Measurements from ENCODE around the gene RGS6. TPM values are rescaled to one million over a fixed set of nuclear protein-coding genes. Genes with fewer than 3 reads are reported as not detected.

RGS6 gene
- total RNA-seq, 1 donor from 2014 or later = not detected

DNA sequence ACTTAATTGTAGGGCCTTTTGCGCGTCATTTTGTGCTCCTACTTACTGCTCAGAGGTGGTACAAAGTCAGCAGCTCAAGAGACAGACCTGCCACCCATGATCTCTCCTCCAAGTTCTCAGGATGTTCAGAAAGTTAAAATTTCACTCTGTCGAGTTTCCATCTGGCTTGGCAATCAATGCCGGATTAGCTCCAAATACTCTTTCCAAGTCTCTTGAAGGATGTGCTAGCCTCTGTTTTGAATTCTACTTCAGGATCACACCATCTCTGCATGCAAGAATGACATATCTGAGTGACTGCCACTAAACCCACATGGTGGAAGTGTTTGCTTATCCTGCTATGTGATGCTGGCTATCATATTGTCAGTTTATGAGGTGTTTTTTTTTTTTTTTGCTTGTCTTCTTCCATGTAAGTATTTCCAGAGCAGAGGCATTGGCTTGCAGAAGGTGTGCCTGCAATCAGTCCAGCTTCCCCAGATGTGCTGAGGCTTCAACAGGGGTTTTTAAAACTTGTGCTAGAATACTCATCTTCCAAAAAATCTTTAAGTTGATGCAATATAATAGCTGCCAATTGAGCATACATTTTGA lies 125.6 kb downstream of the RGS6 start:
- DNase-seq = no peak
- Mint-ChIP-seq H3K4me3 (no peak overlapping the region), H3K4me1 (no peaks in the 10 kb centered on the region), H3K9me3 (no peaks in the 10 kb centered on the region), H3K27me3 (peaks cover 12% of the 10 kb centered on the region), H3K27ac (no peak overlapping the region), H3K36me3 (ENCODE audit: low read depth) (no peaks in the 10 kb centered on the region)
- no peak for ATAC-seq (ENCODE audit: low read depth)
- ChIA-PET POLR2A (no interaction called here), CTCF (no interaction called here)
- TF ChIP-seq, protein P1, sequence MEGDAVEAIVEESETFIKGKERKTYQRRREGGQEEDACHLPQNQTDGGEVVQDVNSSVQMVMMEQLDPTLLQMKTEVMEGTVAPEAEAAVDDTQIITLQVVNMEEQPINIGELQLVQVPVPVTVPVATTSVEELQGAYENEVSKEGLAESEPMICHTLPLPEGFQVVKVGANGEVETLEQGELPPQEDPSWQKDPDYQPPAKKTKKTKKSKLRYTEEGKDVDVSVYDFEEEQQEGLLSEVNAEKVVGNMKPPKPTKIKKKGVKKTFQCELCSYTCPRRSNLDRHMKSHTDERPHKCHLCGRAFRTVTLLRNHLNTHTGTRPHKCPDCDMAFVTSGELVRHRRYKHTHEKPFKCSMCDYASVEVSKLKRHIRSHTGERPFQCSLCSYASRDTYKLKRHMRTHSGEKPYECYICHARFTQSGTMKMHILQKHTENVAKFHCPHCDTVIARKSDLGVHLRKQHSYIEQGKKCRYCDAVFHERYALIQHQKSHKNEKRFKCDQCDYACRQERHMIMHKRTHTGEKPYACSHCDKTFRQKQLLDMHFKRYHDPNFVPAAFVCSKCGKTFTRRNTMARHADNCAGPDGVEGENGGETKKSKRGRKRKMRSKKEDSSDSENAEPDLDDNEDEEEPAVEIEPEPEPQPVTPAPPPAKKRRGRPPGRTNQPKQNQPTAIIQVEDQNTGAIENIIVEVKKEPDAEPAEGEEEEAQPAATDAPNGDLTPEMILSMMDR (IDR thresholded peaks at IDR 0.05) = no peak
- intact Hi-C loops (cut with micrococcal nuclease) = no loop called here

DNA sequence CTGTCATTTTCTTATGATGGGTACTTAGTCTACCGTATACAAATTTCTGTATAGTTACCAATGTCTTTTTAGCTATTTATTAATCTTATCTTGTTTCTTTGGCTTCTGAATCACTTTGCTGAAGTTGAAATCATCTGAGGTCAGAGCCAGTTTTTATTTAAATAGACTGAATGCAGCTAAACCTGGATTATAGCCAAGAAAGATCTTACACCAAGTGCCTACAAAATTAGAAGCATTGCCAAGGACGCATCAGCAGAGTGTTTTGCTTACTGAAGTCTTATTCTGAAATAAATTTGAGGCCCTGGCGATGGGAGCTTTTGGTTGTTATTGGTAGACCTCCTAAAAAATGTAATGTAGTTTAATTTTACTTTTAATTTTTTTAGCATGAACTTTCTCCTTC lies 128.2 kb downstream of the RGS6 start:
- Mint-ChIP-seq H3K36me3 (ENCODE audit: low read depth) (no peaks in the 10 kb centered on the region), H3K4me3 (no peak overlapping the region), H3K4me1 (no peaks in the 10 kb centered on the region), H3K27ac (no peak overlapping the region), H3K27me3 (peaks cover 2% of the 10 kb centered on the region), H3K9me3 (no peaks in the 10 kb centered on the region)
- DNase-seq (no peak), ATAC-seq (ENCODE audit: low read depth) (no peak)
- ChIA-PET POLR2A (no interaction called here), CTCF (no interaction called here)
- TF ChIP-seq, protein P1 (IDR thresholded peaks at IDR 0.05) = no peak
- intact Hi-C loops (cut with micrococcal nuclease) = no loop called here

DNA sequence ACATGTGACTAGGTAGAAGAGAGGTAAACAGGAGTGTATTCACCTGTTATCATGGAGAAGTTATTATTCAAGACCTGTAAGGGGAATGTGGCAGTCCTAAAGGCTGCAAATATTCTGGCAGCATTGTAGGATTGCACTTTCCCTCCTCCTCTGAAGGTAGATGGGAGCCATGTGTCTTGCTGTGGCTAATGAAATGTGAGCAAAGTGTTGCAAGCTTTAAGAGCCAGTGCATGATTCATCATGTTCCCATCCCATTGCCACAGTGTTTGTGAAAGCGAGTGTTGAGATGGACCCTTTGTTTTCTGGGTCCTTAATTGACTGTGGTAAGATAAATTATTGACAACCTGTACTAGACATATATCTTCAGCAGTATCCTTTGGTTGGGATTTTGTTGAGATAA lies 128.7 kb downstream of the RGS6 start:
- Mint-ChIP-seq H3K4me3 (no peak overlapping the region), H3K27ac (no peak overlapping the region), H3K27me3 (peaks cover 2% of the 10 kb centered on the region), H3K9me3 (no peaks in the 10 kb centered on the region), H3K4me1 (no peaks in the 10 kb centered on the region), H3K36me3 (ENCODE audit: low read depth) (no peaks in the 10 kb centered on the region)
- POLR2A ChIA-PET = no interaction called here
- DNase-seq (no peak), ATAC-seq (ENCODE audit: low read depth) (no peak)
- TF ChIP-seq, protein P1 (IDR thresholded peaks at IDR 0.05) = no peak
- CTCF ChIA-PET = no interaction called here
- intact Hi-C loops (cut with micrococcal nuclease) = no loop called here

DNA sequence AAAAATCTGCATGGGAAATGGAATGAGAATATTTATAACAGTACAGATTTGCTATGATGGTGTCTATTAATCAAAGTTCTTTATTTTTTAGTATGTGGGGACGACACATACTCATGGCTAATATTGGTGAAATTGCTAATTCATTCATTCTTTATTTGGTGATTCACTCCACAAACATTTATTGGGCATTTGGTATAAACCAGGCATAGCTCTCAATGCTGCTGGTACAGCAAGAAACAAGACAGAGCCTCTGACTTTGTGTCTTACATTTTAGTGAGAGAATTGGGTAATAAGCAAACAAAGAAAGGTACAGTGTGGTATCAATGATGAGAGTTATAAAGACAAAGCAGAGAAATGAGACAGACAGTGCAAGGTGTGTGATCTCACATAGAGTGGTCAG lies 129.5 kb downstream of the RGS6 start:
- ATAC-seq (ENCODE audit: low read depth) = no peak
- H3K4me1 Mint-ChIP-seq = no peaks in the 10 kb centered on the region
- no peaks in the 10 kb centered on the region for H3K36me3 Mint-ChIP-seq (ENCODE audit: low read depth)
- CTCF ChIA-PET = no interaction called here
- H3K9me3 Mint-ChIP-seq = no peaks in the 10 kb centered on the region
- peaks cover 2% of the 10 kb centered on the region for H3K27me3 Mint-ChIP-seq
- H3K27ac Mint-ChIP-seq = no peak overlapping the region
- intact Hi-C loops (cut with micrococcal nuclease) = no loop called here
- no peak for DNase-seq
- H3K4me3 Mint-ChIP-seq = no peak overlapping the region
- TF ChIP-seq, protein P1 (IDR thresholded peaks at IDR 0.05) = no peak
- POLR2A ChIA-PET = no interaction called here

DNA sequence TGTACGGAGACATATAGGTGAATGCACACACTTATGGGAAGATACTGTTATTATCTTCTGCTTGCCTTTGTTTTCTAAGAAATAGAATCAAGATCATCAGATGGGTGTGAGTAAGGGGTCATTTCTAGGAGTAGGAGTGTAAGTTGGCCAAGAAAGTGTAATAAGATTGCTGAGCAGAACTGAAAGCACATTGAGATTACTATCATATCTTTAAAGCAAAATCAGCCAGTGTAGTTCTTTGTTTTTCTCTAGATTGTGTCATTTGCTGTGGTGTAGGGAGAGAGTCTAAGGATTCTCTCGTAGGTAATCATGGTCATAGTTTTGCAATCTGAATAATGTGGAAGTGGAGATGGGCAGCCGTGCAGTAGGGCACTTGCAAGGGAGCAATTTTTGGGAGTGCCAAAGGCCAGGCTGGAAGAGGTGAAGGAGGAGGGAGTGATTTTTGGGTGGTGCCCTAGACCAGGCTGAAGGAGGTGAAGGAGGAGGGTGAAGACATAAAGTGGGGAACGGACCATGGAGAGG lies 131.6 kb downstream of the RGS6 start:
- CTCF ChIA-PET = no interaction called here

More for the DNA sequence above, 131.6 kb downstream of the RGS6 start:
- no peak overlapping the region for H3K27ac Mint-ChIP-seq
- POLR2A ChIA-PET = no interaction called here
- no peak overlapping the region for H3K4me3 Mint-ChIP-seq
- intact Hi-C loops (cut with micrococcal nuclease) = no loop called here
- no peaks in the 10 kb centered on the region for H3K27me3 Mint-ChIP-seq
- ATAC-seq (ENCODE audit: low read depth) (no peak), DNase-seq (no peak)
- TF ChIP-seq, protein P1 (IDR thresholded peaks at IDR 0.05) = no peak
- H3K9me3 Mint-ChIP-seq = no peaks in the 10 kb centered on the region
- no peaks in the 10 kb centered on the region for H3K36me3 Mint-ChIP-seq (ENCODE audit: low read depth)
- H3K4me1 Mint-ChIP-seq = no peaks in the 10 kb centered on the region
